Neural cell (in vitro differentiated cells): ENCODE results near the gene INTS7.

ENCODE experiments used
- EP300 ChIP-seq: fragments of 450-650 bp; conservative IDR thresholded peaks from 2 replicates; pipeline ENCODE4 v1.6.1; 2014; ENCODE audit warnings: antibody characterized with exemption, mild to moderate bottlenecking, moderate library complexity; ENCODE audit not compliant: poor library complexity, severe bottlenecking
- EZH2 ChIP-seq: fragments of 200-600, 300-800 bp; shearing (Covaris generic), sonication (generic); IDR thresholded peaks from 2 replicates; pipeline ENCODE4 v1.6.1; 2014; ENCODE audit warnings: antibody characterized with exemption, low read length, borderline replicate concordance, mild to moderate bottlenecking; ENCODE audit not compliant: insufficient read depth, poor library complexity, severe bottlenecking
- MXI1 ChIP-seq: fragments of 450-650 bp; conservative IDR thresholded peaks from 2 replicates; pipeline ENCODE4 v1.6.1; 2014; ENCODE audit warnings: antibody characterized with exemption, mild to moderate bottlenecking; ENCODE audit not compliant: poor library complexity, severe bottlenecking
- POLR2AphosphoS5 ChIP-seq: IDR thresholded peaks from 2 replicates; pipeline ENCODE4 v1.6.1; 2012
- TF ChIP-seq, protein P1 (sequence below): fragments of 450-650 bp; IDR thresholded peaks from 2 replicates; pipeline ENCODE4 v1.5.1; 2014; ENCODE audit warnings: antibody characterized with exemption, mild to moderate bottlenecking, moderate library complexity; ENCODE audit not compliant: poor library complexity, severe bottlenecking

GRCh38 chr1:211901945-211902344 is 133.4 kb downstream of the INTS7 start:
- no peak for TF ChIP-seq EP300
- TF ChIP-seq MXI1 = no peak
- TF ChIP-seq, protein P1, sequence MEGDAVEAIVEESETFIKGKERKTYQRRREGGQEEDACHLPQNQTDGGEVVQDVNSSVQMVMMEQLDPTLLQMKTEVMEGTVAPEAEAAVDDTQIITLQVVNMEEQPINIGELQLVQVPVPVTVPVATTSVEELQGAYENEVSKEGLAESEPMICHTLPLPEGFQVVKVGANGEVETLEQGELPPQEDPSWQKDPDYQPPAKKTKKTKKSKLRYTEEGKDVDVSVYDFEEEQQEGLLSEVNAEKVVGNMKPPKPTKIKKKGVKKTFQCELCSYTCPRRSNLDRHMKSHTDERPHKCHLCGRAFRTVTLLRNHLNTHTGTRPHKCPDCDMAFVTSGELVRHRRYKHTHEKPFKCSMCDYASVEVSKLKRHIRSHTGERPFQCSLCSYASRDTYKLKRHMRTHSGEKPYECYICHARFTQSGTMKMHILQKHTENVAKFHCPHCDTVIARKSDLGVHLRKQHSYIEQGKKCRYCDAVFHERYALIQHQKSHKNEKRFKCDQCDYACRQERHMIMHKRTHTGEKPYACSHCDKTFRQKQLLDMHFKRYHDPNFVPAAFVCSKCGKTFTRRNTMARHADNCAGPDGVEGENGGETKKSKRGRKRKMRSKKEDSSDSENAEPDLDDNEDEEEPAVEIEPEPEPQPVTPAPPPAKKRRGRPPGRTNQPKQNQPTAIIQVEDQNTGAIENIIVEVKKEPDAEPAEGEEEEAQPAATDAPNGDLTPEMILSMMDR = no peak
- no peak for TF ChIP-seq POLR2AphosphoS5
- TF ChIP-seq EZH2 = no peak
